Hematopoietic multipotent progenitor cell treated with erythropoietin and hydrocortisone succinate and interleukin-3 and kit ligand, for 15 days (in vitro differentiated cells): ENCODE measurements around the gene FZR1.
"Not testable (repeated sequence)": the region's sequence is repeated elsewhere in the genome, so short reads cannot be mapped to it uniquely, and the experiment has no call there.

ENCODE experiments used
- DNase-seq: peaks from one replicate; pipeline ENCODE4 v3.0.0-alpha.2; 2015; ENCODE audit warnings: low spot score

FZR1 gene

DNA sequence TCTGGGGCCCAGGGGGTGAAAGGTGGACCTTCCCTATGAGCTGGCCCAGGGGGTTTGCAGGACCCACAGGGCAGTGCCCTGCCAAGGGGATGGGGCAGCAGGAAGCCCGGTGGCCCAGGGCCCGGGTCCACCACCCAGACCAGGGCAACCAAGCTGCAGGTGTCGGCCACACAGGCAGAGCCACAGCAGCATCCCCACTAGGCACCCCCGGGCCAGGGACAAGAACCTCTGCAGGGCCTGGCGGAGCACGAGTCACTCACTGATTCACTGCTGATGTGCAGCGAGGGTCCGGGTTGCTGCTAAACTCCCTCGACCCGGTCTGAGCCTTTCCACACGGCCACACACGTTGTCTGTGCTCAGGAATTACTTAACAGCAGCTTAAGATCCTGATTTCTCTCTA is 8.8 kb downstream of the FZR1 start:
- DNase-seq: no peak

DNA sequence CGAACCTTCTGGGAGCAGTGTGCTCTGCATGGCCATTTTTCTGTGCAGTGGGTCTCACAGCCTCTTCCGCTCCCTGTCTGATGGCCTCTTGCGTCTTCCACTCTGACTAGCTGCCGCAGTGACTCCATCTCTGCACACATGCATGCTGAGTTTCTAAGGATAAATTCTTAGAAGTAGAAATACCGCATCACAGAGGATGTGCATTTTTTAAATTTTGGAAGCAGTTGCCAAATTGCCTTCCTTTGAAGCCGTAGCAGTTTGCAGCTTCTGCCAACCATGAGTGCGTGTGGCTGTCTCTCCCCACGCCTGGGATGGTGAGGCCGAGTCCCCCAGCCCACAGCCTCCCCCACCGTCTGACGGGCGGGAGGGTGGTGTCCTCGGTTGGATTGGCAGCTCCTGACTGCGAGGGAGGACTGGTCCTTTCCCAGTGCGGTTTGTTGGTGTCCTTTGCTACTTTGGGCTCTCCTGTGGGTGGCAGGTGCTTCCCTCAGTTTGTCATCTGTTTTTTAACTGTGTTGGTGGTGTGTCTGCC is 9.8 kb downstream of the FZR1 start:
- no peak for DNase-seq

GRCh38 chr19:3516675-3517207 is 10.6 kb downstream of the FZR1 start:
- DNase-seq: peak; percentile 53

GRCh38 chr19:3517638-3518037 is 11.5 kb downstream of the FZR1 start:
- no peak for DNase-seq

DNA sequence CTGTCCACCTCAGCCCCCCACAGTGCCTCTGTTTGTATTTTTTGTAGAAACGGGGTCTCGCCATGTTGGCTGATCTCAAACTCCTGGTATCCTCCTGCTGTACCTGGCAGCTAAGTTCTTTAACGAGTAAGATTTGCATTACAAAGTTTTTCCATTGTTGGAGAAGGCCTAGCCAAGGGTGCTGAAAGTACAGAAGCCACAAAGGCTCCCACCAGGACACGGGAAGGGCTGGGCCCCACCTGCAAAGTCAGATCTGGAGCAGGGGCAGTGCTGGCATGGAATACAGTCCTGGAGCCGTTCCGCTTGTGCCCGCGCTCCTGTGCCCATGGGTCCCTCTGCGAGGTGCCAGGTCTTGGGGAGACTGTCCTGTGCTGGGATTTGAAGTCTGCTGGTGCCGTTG is 12.1 kb downstream of the FZR1 start:
- DNase-seq: no peak

DNA sequence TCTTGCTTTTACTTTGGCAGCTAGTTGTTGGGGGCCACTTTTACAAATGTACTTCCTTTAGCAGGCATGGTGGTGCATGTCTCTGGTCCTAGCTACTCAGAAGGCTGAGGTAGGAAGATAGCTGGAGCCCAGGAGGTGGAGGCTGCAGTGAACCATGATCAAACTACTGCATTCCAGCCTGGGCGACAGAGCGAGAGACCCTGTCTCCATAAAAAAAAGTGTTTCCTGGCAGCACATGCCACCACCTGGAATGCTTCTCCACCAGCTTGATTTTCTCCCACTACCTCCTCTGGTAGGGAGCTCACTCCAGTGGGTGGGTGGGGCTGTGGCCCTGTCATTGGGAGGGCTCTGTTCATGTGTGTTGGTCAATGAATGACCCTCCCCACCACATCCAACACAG is 12.5 kb downstream of the FZR1 start:
- no peak for DNase-seq

GRCh38 chr19:3519126-3519525 is 13.0 kb downstream of the FZR1 start:
- no peak for DNase-seq

DNA sequence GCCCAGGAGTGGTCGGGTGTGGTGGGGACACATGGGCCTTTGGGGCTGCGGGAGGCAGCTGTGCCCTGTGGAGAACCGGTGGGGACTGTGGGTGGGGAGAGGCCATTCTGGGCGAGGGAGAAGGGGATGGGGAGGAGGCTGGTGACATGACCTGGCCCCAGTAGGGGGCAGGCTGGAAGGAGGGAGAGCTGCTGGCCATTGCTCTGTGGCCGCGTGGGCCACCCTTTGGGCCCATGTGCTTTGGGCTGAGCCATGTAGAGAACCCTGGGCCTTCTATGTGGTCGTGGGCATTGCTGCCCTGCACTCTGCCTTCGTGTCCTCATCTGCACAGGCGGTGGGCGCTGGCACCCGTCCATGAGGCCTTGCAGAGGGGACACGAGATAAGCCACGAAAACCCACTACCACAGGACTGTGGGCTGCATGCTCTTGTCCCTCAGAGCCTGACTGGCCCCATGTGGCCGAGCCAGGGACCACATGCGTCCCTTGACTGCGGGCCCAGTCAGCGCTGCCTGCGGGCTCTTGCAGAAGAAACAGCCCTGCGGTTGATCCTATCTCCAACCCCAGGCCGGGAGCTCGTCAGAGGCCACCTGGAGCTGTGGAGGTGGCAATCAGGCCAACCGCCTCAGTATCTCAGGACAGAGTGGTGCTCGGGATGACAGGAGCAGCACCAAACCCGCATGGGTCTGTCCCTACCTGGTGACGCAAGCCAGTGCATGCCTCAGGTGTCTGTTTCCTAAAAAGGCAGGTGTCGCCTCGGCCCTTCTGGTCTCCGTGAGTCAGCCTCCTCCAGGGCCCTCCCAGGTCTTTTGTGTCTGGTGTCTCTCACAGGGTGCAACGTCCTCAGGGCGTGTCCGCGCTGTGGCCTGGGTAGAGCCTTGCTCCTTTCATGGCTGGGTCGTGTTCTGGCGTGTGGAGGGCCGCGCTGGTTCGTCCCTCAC is 14.3 kb downstream of the FZR1 start:
- peak; percentile 34 for DNase-seq

DNA sequence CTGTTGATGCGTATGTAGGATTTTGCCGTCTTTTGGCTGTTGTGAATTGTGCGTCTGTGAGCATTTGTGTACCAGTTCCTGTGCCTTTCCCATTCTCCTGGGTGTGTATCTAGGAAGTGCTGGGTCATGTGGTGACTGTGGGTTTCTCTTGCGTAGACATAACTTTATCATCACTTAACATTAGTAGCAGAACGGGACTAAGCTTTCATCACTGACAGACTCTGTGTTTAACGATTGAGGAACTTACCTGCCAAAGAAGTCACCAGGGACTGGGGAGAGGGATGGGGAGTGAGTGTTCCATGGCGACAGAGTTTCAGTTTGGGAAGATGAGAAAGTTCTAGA is 15.0 kb downstream of the FZR1 start:
- peak; percentile 62 for DNase-seq

DNA sequence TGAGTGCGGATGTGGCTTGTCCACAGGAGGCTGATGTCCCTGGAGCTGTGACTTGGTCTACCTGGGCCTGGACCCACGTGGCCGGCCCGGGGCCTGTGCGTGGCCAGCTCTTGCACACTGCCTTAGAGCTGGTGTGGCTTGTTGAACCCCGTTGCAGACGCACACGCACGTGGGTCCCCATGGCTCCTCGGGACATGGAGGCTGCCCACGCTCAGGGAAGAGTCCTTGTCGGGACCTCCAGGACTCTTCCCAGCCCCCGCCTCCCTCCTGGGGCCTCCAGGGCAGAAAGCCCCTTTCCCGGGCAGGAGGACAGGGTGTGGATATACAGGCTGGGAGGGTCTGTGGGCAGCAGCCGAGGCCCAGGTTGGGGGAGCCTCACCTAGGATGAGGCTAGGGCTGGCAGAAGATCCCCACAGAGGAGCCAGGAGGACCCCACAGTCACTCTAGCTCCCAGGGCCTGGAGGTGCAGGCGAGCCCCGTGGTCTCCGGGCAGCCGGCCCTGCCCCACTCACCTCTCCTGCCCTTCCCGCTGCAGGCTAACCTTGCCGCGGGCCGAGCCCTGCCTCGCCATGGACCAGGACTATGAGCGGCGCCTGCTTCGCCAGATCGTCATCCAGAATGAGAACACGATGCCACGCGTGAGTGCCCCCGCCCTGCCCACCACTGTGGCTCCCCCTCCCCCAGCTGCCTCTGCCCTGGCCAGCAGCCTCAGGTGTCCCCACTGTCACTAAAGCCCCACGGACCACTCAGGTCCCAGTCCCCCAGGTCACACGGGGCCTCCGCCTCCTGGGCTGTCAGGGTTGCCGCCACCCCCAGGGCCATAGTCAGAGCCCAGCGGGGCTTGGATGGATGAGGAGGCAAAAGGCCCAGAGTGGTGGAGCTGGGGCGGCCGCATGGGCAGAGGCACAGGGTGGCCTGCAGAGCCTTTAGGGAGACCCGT is 16.6 kb downstream of the FZR1 start:
- DNase-seq: no peak

DNA sequence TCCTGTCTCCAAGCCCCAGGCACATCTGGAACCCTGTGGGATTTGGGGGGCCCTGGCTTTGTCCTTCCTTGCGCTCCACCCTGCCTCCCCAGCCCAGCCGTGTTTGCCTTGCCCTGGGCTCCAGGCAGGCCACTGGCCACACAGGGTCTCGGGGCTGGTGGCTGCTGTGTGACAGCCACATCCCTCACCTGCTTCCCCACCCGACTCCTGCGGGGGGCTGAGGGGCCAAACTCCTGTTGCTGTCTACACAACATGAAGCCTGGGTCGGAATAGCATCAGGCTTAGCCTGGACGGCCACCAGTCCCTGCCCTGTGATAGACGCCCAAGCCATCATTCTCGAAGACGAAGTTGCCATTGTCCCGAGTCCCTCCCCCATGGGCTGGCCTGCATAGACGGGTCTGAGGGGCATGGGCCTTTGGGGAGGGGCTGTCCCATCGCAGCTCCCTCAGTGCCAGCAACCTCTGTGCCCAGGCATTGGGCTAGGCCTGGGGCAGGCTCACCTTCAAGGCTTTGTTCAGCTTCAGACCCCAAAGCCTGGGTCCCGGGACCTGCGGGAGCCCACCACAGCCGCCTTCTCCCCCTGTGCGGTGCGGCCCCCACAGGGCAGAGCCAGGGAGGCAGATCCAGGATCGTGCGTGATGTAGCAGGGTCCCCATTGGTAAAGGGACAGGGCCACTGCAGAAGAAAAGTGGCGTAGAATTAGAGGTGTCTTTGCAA is 17.4 kb downstream of the FZR1 start:
- DNase-seq: no peak

DNA sequence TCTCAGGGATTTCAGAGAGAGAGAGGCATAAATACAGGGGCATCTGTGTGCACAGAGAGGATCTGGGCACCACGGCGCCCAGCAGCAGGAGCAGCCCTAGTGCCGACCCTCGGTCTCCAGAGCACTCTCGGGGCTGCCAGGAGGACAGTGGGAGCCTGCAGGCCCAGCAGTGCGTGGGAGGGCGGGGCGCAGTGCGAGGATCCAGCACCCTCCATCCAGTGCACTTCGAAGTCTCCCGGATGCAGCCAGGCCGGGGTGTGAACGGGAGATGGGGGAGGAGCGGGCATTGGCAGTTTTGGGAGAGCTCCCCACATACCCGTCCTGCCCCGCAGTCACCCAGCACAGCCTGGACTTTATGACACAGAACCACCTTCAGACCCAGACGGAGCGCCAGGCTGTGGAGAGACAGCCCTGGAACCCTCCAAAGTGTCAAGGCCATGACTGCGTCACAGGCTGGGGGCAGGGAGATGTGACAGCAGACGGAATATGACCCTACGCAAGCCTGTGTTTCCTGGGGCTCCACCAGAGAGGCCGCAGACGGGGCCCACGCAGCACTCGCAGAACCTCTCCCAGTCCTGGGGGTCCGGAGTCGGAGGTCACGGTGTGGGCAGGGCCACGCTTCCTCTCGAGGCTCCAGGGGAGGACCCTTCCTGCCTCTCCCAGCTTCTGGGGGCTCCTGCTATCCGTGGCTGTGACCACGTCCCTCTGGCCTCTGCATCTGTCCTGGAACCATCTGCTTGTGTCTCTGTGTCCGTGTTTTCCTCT is 18.1 kb downstream of the FZR1 start:
- DNase-seq: no peak

GRCh38 chr19:3524904-3525451 is 18.9 kb downstream of the FZR1 start:
- no peak for DNase-seq

- no peak for DNase-seq
Observed at GRCh38 chr19:3526507-3527237, 20.6 kb downstream of the FZR1 start.

DNA sequence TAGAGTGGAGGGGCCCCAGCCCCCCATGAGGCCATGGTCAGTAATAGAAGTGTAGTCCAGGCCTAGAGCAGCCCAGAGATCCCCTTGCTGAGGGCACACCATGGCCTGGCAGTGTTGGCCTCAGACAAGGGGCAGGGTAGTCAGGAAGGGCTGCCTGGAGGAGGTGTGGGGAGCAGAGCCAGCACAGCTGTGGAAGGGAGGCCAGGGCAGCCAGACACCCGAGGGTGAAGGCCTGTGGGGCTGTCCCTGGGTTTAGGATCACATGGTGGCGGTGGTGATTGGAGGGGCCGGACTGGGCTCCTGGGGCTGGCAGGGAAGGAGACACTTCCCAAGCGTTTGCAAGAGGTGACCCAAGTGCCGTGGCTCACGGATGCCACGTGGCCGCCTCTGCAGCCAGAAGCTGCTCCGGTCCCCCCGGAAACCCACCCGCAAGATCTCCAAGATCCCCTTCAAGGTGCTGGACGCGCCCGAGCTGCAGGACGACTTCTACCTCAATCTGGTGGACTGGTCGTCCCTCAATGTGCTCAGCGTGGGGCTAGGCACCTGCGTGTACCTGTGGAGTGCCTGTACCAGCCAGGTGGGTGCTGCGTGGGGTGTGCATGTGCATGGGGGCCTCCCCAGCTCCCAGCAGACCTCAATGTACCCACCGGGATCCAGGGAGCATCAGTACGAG is 21.3 kb downstream of the FZR1 start:
- no peak for DNase-seq

- DNase-seq: no peak
Observed at GRCh38 chr19:3528080-3528479, 22.0 kb downstream of the FZR1 start.

GRCh38 chr19:3528539-3529211 is 22.6 kb downstream of the FZR1 start:
- no peak for DNase-seq

- not testable (repeated sequence) for DNase-seq
Observed at GRCh38 chr19:3529299-3529698, 23.2 kb downstream of the FZR1 start.

DNA sequence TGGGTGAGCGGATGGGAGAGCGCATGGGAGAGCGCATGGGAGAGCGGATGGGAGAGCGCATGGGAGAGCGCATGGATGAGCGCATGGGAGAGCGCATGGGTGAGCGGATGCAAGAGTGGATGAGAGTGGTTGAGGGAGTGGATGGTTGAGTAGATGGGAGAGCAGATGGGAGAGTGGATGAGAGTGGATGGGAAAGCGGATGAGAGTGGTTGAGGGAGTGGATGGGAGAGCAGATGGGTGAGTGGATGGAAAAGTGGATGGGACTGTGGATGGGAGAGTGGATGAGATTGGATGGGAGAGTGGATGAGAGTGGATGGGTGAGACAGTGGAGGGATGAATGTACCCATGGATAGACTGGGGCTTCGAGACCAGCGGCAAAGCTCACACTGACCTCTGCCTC is 24.3 kb downstream of the FZR1 start:
- DNase-seq: no peak
